ENCODE data around the gene RNF123. TPM values are rescaled to one million over a fixed set of nuclear protein-coding genes. Genes with fewer than 3 reads are reported as not detected.

The RNF123 gene
- total and polyA plus RNA-seq, 2 experiments from 2014 or later, result 14.6 to 32.5 TPM

DNA sequence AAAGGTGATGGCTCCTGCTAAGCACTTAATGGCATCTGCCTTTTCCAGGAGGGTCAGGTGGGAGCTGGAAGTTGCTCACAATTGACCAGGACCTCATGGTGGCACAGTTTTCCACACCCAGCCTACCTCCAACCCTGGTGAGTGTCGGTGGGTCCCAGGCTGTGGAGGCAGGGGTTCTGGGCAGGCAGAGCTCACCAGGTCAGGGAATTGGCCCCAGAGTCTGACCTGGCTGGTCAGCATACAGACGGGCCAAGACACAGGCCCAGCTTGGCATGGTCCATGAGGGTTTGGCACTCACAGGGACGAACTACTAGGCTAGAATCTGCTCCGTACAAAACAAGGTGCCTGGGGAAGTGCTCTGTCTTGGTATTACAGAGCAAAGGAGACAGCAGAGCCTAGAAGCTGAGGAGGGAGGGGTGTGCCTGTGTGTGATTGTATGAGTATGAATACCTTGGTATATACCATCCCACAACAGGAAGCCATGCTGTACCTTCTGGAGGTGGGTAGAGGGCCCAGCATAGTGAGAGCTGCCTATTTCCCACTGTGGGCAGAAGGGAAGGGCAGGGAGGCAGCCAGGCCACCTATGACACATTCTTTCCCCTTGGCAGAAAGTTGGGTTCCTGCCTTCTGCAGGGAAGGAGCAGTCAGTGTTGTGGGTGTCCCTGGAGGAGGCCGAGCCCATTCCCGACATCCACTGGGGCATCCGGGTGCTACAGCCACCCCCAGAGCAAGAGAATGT, 8.7 kb upstream of the RNF123 start:
- H3K27me3 Mint-ChIP-seq (ENCODE audit: insufficient read depth, low read depth, poor library complexity), result peaks cover 2% of the 10 kb centered on the region

More for the DNA sequence above, 8.7 kb upstream of the RNF123 start:
- peaks cover 4% of the 10 kb centered on the region; the same call in 1 of the 2 replicates for H4K20me1 ChIP-seq (replicated peaks; ENCODE audit: insufficient read depth)
- ATAC-seq, result no peak
- no peaks in the 10 kb centered on the region for H3K27me3 ChIP-seq (ENCODE audit: insufficient read depth)
- peaks cover 9% of the 10 kb centered on the region; the same call in 1 of the 2 replicates for H3K36me3 ChIP-seq (ENCODE audit: insufficient read depth)
- H3K27ac ChIP-seq (ENCODE audit: low read depth), result no peak overlapping the region
- H3F3A ChIP-seq (replicated peaks; ENCODE audit: low read depth), result no peaks in the 10 kb centered on the region
- peaks cover 67% of the 10 kb centered on the region for H3K36me3 Mint-ChIP-seq (ENCODE audit: low read depth)
- peaks cover 4% of the 10 kb centered on the region for H3K4me1 Mint-ChIP-seq
- H3K9me3 Mint-ChIP-seq, result no peaks in the 10 kb centered on the region
- TF ChIP-seq, protein P1, sequence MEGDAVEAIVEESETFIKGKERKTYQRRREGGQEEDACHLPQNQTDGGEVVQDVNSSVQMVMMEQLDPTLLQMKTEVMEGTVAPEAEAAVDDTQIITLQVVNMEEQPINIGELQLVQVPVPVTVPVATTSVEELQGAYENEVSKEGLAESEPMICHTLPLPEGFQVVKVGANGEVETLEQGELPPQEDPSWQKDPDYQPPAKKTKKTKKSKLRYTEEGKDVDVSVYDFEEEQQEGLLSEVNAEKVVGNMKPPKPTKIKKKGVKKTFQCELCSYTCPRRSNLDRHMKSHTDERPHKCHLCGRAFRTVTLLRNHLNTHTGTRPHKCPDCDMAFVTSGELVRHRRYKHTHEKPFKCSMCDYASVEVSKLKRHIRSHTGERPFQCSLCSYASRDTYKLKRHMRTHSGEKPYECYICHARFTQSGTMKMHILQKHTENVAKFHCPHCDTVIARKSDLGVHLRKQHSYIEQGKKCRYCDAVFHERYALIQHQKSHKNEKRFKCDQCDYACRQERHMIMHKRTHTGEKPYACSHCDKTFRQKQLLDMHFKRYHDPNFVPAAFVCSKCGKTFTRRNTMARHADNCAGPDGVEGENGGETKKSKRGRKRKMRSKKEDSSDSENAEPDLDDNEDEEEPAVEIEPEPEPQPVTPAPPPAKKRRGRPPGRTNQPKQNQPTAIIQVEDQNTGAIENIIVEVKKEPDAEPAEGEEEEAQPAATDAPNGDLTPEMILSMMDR (conservative IDR thresholded peaks at IDR 0.05; ENCODE audit: low read depth in 2 of 2), result no peak
- no peak for TF ChIP-seq JUNB (IDR thresholded peaks at IDR 0.05; ENCODE audit: unreplicated experiment)
- TF ChIP-seq, protein P2, sequence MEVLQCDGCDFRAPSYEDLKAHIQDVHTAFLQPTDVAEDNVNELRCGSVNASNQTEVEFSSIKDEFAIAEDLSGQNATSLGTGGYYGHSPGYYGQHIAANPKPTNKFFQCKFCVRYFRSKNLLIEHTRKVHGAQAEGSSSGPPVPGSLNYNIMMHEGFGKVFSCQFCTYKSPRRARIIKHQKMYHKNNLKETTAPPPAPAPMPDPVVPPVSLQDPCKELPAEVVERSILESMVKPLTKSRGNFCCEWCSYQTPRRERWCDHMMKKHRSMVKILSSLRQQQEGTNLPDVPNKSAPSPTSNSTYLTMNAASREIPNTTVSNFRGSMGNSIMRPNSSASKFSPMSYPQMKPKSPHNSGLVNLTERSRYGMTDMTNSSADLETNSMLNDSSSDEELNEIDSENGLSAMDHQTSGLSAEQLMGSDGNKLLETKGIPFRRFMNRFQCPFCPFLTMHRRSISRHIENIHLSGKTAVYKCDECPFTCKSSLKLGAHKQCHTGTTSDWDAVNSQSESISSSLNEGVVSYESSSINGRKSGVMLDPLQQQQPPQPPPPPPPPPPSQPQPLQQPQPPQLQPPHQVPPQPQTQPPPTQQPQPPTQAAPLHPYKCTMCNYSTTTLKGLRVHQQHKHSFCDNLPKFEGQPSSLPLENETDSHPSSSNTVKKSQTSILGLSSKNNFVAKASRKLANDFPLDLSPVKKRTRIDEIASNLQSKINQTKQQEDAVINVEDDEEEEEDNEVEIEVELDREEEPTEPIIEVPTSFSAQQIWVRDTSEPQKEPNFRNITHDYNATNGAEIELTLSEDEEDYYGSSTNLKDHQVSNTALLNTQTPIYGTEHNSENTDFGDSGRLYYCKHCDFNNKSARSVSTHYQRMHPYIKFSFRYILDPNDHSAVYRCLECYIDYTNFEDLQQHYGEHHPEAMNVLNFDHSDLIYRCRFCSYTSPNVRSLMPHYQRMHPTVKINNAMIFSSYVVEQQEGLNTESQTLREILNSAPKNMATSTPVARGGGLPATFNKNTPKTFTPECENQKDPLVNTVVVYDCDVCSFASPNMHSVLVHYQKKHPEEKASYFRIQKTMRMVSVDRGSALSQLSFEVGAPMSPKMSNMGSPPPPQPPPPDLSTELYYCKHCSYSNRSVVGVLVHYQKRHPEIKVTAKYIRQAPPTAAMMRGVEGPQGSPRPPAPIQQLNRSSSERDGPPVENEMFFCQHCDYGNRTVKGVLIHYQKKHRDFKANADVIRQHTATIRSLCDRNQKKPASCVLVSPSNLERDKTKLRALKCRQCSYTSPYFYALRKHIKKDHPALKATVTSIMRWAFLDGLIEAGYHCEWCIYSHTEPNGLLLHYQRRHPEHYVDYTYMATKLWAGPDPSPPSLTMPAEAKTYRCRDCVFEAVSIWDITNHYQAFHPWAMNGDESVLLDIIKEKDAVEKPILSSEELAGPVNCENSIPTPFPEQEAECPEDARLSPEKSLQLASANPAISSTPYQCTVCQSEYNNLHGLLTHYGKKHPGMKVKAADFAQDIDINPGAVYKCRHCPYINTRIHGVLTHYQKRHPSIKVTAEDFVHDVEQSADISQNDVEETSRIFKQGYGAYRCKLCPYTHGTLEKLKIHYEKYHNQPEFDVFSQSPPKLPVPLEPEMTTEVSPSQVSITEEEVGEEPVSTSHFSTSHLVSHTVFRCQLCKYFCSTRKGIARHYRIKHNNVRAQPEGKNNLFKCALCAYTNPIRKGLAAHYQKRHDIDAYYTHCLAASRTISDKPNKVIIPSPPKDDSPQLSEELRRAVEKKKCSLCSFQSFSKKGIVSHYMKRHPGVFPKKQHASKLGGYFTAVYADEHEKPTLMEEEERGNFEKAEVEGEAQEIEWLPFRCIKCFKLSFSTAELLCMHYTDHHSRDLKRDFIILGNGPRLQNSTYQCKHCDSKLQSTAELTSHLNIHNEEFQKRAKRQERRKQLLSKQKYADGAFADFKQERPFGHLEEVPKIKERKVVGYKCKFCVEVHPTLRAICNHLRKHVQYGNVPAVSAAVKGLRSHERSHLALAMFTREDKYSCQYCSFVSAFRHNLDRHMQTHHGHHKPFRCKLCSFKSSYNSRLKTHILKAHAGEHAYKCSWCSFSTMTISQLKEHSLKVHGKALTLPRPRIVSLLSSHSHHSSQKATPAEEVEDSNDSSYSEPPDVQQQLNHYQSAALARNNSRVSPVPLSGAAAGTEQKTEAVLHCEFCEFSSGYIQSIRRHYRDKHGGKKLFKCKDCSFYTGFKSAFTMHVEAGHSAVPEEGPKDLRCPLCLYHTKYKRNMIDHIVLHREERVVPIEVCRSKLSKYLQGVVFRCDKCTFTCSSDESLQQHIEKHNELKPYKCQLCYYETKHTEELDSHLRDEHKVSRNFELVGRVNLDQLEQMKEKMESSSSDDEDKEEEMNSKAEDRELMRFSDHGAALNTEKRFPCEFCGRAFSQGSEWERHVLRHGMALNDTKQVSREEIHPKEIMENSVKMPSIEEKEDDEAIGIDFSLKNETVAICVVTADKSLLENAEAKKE (CRISPR knock-in tag; IDR thresholded peaks at IDR 0.05), result no peak
- no peak overlapping the region for H2AFZ ChIP-seq
- no peak overlapping the region for H3K27ac Mint-ChIP-seq
- H3K4me3 ChIP-seq, result no peak overlapping the region
- no peaks in the 10 kb centered on the region for H3K4me1 ChIP-seq (ENCODE audit: insufficient read depth)
- no peak for DNase-seq (ENCODE audit: low spot score)
- H3K9me2 ChIP-seq (ENCODE audit: insufficient read depth), result no peaks in the 10 kb centered on the region
- no peak overlapping the region for H3K4me3 Mint-ChIP-seq
- no peaks in the 10 kb centered on the region for H3K79me2 ChIP-seq (replicated peaks; ENCODE audit: insufficient read depth)
- H3K4me2 ChIP-seq, result no peak overlapping the region

Data from GM23338 (cell line).